GM13977 (cell line): ENCODE data around the gene TFG.

ENCODE experiments used
- DNase-seq: peaks from one replicate; pipeline ENCODE4 v3.0.0; 2012; ENCODE audit warnings: low spot score
- in situ Hi-C: fragments of 300-500 bp; cut with MboI; formaldehyde crosslinking; loops from one replicate; pipeline ENCODE4 v1.12.0; 2022; ENCODE audit warnings: low sequenced_read_pairs, low pct_unique_long_range_greater_than_20kb, mixed read lengths, inconsistent platforms; ENCODE audit not compliant: unreplicated experiment
- TF ChIP-seq, protein P1 (sequence below): IDR thresholded peaks from 2 replicates; pipeline ENCODE4 v1.5.1; 2012; ENCODE audit warnings: mild to moderate bottlenecking, control low read depth; ENCODE audit not compliant: insufficient read depth; ENCODE audit errors: extremely low read depth, missing control alignments

The TFG gene

DNA sequence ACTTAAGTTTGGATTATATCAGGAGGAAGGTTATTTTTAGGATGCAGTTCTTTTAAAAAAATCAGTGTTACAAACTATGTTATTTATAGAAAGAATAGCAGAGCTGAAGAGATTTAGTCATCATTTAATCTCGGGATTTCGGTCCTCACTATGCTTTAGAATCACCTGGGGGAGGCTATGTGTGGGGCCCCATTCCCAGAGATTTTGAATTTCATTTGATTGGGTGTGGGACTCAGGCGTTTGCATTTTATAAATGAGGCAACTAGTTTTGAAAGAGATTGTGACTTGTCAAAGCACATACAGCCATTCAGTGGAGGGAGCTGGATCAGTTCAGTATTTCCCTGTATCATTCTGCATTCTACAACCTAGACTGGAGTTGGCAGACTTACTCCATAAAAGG is 36.8 kb downstream of the TFG start:
- TF ChIP-seq, protein P1, sequence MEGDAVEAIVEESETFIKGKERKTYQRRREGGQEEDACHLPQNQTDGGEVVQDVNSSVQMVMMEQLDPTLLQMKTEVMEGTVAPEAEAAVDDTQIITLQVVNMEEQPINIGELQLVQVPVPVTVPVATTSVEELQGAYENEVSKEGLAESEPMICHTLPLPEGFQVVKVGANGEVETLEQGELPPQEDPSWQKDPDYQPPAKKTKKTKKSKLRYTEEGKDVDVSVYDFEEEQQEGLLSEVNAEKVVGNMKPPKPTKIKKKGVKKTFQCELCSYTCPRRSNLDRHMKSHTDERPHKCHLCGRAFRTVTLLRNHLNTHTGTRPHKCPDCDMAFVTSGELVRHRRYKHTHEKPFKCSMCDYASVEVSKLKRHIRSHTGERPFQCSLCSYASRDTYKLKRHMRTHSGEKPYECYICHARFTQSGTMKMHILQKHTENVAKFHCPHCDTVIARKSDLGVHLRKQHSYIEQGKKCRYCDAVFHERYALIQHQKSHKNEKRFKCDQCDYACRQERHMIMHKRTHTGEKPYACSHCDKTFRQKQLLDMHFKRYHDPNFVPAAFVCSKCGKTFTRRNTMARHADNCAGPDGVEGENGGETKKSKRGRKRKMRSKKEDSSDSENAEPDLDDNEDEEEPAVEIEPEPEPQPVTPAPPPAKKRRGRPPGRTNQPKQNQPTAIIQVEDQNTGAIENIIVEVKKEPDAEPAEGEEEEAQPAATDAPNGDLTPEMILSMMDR, result no peak
- in situ Hi-C loops, result no loop called here
- no peak for DNase-seq

DNA sequence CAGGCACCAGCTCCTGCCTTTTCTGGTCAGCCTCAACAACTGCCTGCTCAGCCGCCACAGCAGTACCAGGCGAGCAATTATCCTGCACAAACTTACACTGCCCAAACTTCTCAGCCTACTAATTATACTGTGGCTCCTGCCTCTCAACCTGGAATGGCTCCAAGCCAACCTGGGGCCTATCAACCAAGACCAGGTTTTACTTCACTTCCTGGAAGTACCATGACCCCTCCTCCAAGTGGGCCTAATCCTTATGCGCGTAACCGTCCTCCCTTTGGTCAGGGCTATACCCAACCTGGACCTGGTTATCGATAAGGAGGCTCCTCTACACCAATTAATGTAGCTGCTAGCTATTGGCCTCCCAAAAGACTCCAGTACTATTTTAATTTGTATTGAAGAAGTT is 38.9 kb downstream of the TFG start:
- TF ChIP-seq, protein P1, result no peak
- in situ Hi-C loops, result no loop called here
- DNase-seq, result no peak

DNA sequence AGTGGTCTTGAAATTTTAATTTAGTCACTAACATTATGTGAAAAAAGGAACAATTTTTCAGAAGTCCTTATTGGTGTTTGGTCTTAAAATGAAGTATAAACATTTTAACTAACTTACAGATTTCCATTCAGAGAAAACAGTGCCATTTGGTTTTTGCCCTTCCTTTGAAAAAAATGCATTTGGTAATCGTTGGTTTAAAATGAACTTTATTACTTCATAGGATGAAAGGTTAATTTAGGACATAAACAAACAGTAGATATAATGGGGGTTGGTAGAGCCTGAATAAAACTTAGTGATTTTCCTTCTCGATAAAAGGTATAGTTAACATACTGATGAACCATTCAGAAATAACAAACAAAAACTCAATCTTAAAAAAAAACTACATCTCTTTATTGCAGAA is 39.7 kb downstream of the TFG start:
- in situ Hi-C loops, result no loop called here
- DNase-seq, result no peak
- TF ChIP-seq, protein P1, result no peak

DNA sequence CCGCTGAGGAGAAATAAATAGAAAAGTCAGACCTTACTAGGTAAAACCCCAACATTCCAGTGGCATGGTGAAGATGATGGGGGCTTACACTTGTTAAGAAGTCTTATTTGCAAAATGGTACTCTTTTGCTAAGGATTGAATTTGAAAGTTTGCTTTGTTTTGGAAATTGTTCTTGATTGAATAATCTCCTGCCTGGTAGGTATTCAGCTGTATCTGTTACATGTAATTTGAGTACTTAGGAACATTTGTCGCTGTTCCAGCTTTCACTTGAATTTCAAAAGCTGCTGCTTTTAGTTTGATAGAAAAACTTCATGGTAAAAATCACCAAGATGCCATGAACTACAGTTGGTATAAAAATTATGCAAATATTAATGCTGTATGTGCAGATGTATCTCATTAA is 44.6 kb downstream of the TFG start:
- in situ Hi-C loops, result no loop called here
- TF ChIP-seq, protein P1, result no peak
- DNase-seq, result no peak

DNA sequence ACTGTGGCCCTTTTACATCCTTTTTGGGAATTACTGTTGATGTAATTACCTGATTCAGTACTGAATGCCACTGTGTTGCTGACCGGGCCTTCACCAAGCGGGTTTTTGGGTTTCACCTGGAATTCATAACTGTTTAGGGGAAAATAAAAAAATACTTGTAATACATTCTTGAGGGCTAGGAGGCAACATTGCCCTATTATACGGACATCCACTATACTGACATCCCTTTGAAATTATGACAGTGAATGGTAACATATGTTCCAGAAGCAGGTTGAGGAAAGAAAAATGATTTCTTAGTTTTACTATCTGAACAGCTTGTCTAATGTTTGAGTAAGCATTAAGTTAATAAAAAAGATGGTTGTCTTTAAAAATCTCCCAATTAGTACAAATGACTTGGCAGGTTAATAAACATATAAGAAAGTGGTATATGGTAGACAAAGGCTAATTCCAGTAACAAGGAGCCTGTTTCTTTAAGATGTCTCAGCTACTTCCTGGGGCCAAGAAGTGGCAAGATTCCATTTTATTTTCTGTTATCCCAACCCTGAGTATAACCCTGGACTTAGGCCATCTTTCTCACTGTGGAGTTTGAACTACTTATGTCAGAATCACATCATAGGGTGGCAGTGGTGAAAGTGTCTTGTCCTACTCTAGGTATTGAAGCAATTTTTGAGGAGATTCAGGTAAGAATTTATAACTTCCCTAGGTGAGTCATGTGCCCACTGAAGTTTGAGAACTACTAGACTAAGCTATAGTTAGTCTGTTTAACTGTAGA is 45.5 kb downstream of the TFG start:
- no peak for DNase-seq
- in situ Hi-C loops, result no loop called here
- TF ChIP-seq, protein P1, result no peak

DNA sequence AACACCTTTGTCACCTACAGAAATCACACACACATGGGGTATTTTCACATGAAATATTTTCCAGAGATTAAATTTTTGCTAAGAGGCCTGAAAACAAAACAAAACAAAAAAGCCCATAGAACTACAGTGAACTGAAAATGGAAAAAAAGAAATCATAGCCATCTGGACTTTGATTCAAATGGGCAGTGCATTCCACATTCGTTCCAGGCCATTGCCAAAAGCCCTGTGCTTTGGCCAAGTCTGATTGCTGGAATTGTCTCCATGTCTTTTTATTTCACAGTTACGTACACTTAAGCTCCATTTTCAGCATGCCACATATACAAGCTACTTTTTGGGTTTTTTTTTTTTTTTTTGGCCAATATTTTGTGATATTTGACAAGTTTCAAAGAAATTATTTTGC is 47.1 kb downstream of the TFG start:
- no peak for DNase-seq
- in situ Hi-C loops, result no loop called here
- TF ChIP-seq, protein P1, result no peak
